SK-N-SH (cell line): Measurements from ENCODE around the gene CHAF1A.
A peak's percentile ranks its signal among the peaks of the same experiment; 100 is the strongest.

Experiments used
- CHD2 ChIP-seq: fragments of 150-350 bp; IDR thresholded peaks from 2 replicates; pipeline ENCODE4 v1.6.1; 2018; ENCODE audit warnings: low read length; ENCODE audit not compliant: partially characterized antibody
- EP300 ChIP-seq, 2 experiments: IDR thresholded peaks; 2 replicates each; pipeline versions ENCODE4 v1.4.0 to v1.6.1; 2012; ENCODE audit warnings: borderline replicate concordance in 1 of 2, low read depth in 1 of 2, low read length in 1 of 2
- EZH2phosphoT487 ChIP-seq: fragments of 200-600 bp; sonication (generic); IDR thresholded peaks from 2 replicates; pipeline ENCODE4 v1.6.1; 2017; ENCODE audit warnings: low read depth, mixed run types, mild to moderate bottlenecking, antibody characterized with exemption, moderate library complexity, borderline replicate concordance
- GABPA ChIP-seq: IDR thresholded peaks from 2 replicates; pipeline ENCODE4 v1.4.0; 2012; ENCODE audit warnings: low read depth, mild to moderate bottlenecking
- POLR2AphosphoS5 ChIP-seq: IDR thresholded peaks from 2 replicates; pipeline ENCODE4 v1.6.1; 2012; ENCODE audit warnings: low read depth, low read length
- RAD21 ChIP-seq: IDR thresholded peaks from 2 replicates; pipeline ENCODE4 v1.6.1; 2012; ENCODE audit warnings: mild to moderate bottlenecking, low read length
- TF ChIP-seq, protein P1 (sequence below): IDR thresholded peaks from 2 replicates; pipeline ENCODE4 v1.4.0; 2012; ENCODE audit warnings: low read depth, borderline replicate concordance
- TF ChIP-seq, protein P2 (sequence below): fragments of 200-600 bp; sonication (generic); IDR thresholded peaks from 2 replicates; pipeline ENCODE4 v1.6.1; 2017; ENCODE audit warnings: antibody characterized with exemption, mild to moderate bottlenecking, moderate library complexity
- TF ChIP-seq, protein P3 (sequence below): IDR thresholded peaks from 2 replicates; pipeline ENCODE4 v1.6.1; 2012; ENCODE audit warnings: mild to moderate bottlenecking, low read depth, low read length, moderate library complexity
- TF ChIP-seq, protein P4 (sequence below): IDR thresholded peaks from 2 replicates; pipeline ENCODE4 v1.4.0; 2012; ENCODE audit warnings: low read depth

DNA sequence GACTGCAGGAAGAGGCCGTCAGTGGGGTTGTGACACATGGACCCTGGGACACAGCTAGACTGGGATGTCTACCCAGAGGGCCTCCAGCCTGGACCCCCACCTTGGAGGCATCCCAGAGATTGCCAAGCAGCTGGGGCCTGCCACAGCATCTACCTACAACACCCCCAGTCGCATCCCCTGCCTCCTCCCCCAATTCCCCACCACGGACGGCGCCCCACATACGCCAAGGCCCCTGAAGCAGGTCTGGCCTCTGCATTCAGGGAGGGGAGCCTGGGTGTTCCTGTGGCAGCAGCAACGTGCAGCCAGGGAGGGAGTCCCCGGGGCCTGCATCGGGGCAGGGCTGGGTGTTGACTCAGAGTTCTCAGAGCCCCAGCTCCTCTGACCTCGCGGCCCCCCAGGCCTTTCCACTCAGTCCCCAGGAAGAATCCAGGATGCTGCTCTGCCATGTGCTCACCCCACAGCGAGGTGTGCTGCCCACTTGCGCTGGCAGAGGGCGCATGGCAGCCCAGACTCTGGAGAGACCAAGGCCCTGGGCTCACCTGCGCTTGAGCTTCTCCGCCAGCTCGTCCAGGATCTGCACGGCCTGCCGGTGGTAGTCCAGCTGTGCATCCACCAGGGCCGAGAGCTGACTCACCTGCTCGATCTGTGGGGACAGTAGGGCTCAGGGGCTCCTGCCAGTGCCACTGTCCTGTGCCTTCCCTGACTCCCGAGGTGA is 39.5 kb upstream of the CHAF1A start:
- TF ChIP-seq, protein P1, sequence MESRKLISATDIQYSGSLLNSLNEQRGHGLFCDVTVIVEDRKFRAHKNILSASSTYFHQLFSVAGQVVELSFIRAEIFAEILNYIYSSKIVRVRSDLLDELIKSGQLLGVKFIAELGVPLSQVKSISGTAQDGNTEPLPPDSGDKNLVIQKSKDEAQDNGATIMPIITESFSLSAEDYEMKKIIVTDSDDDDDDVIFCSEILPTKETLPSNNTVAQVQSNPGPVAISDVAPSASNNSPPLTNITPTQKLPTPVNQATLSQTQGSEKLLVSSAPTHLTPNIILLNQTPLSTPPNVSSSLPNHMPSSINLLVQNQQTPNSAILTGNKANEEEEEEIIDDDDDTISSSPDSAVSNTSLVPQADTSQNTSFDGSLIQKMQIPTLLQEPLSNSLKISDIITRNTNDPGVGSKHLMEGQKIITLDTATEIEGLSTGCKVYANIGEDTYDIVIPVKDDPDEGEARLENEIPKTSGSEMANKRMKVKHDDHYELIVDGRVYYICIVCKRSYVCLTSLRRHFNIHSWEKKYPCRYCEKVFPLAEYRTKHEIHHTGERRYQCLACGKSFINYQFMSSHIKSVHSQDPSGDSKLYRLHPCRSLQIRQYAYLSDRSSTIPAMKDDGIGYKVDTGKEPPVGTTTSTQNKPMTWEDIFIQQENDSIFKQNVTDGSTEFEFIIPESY = no peak
- TF ChIP-seq EZH2phosphoT487 (no peak), POLR2AphosphoS5 (no peak), GABPA (no peak), EP300 (IDR thresholded peaks at IDR 0.05; ENCODE audit: borderline replicate concordance in 1 of 2, low read depth in 1 of 2, low read length in 1 of 2) (no peak), RAD21 (peak; percentile 18; the same call in 1 of the 2 replicates), CHD2 (no peak)
- TF ChIP-seq, protein P2, sequence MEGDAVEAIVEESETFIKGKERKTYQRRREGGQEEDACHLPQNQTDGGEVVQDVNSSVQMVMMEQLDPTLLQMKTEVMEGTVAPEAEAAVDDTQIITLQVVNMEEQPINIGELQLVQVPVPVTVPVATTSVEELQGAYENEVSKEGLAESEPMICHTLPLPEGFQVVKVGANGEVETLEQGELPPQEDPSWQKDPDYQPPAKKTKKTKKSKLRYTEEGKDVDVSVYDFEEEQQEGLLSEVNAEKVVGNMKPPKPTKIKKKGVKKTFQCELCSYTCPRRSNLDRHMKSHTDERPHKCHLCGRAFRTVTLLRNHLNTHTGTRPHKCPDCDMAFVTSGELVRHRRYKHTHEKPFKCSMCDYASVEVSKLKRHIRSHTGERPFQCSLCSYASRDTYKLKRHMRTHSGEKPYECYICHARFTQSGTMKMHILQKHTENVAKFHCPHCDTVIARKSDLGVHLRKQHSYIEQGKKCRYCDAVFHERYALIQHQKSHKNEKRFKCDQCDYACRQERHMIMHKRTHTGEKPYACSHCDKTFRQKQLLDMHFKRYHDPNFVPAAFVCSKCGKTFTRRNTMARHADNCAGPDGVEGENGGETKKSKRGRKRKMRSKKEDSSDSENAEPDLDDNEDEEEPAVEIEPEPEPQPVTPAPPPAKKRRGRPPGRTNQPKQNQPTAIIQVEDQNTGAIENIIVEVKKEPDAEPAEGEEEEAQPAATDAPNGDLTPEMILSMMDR = peak; percentile 21; the same call in 1 of the 2 replicates
- TF ChIP-seq, protein P3, sequence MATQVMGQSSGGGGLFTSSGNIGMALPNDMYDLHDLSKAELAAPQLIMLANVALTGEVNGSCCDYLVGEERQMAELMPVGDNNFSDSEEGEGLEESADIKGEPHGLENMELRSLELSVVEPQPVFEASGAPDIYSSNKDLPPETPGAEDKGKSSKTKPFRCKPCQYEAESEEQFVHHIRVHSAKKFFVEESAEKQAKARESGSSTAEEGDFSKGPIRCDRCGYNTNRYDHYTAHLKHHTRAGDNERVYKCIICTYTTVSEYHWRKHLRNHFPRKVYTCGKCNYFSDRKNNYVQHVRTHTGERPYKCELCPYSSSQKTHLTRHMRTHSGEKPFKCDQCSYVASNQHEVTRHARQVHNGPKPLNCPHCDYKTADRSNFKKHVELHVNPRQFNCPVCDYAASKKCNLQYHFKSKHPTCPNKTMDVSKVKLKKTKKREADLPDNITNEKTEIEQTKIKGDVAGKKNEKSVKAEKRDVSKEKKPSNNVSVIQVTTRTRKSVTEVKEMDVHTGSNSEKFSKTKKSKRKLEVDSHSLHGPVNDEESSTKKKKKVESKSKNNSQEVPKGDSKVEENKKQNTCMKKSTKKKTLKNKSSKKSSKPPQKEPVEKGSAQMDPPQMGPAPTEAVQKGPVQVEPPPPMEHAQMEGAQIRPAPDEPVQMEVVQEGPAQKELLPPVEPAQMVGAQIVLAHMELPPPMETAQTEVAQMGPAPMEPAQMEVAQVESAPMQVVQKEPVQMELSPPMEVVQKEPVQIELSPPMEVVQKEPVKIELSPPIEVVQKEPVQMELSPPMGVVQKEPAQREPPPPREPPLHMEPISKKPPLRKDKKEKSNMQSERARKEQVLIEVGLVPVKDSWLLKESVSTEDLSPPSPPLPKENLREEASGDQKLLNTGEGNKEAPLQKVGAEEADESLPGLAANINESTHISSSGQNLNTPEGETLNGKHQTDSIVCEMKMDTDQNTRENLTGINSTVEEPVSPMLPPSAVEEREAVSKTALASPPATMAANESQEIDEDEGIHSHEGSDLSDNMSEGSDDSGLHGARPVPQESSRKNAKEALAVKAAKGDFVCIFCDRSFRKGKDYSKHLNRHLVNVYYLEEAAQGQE = no peak
- TF ChIP-seq, protein P4, sequence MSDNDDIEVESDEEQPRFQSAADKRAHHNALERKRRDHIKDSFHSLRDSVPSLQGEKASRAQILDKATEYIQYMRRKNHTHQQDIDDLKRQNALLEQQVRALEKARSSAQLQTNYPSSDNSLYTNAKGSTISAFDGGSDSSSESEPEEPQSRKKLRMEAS = no peak
